HAP-1 (cell line): ENCODE measurements around the gene AMPD3.

ENCODE experiments used
- DNase-seq, 2 experiments: peaks; one replicate each; pipeline ENCODE4 v3.0.0-alpha.2; 2016 to 2020; ENCODE audit warnings: low spot score in 2 of 2
- H3K27me3 ChIP-seq: fragments of 250-450 bp; sonication (Bioruptor Pico); 2 replicates; pipeline ENCODE4 v1.5.1; 2020; ENCODE audit warnings: low read depth, mild to moderate bottlenecking, moderate library complexity
- H3K36me3 ChIP-seq: fragments of 250-450 bp; sonication (Bioruptor Pico); replicated peaks from 2 replicates; pipeline ENCODE4 v1.5.1; 2020; ENCODE audit warnings: mild to moderate bottlenecking
- H3K4me1 ChIP-seq: fragments of 250-450 bp; sonication (Bioruptor Pico); 2 replicates; pipeline ENCODE4 v1.5.1; 2020; ENCODE audit warnings: mild to moderate bottlenecking
- H3K4me3 ChIP-seq: fragments of 250-450 bp; sonication (Bioruptor Pico); 2 replicates; pipeline ENCODE4 v1.5.1; 2020; ENCODE audit warnings: mild to moderate bottlenecking, moderate library complexity
- H3K9me3 ChIP-seq: fragments of 250-450 bp; sonication (Bioruptor Pico); 2 replicates; pipeline ENCODE4 v1.5.1; 2020; ENCODE audit warnings: mild to moderate bottlenecking, moderate library complexity
- in situ Hi-C: fragments of 300-500 bp; cut with MboI; formaldehyde crosslinking; loops from 3 replicates; pipeline ENCODE4 v1.14.3; 2020; ENCODE audit warnings: low sequenced_read_pairs, inconsistent platforms, mixed read lengths

Gene AMPD3

DNA sequence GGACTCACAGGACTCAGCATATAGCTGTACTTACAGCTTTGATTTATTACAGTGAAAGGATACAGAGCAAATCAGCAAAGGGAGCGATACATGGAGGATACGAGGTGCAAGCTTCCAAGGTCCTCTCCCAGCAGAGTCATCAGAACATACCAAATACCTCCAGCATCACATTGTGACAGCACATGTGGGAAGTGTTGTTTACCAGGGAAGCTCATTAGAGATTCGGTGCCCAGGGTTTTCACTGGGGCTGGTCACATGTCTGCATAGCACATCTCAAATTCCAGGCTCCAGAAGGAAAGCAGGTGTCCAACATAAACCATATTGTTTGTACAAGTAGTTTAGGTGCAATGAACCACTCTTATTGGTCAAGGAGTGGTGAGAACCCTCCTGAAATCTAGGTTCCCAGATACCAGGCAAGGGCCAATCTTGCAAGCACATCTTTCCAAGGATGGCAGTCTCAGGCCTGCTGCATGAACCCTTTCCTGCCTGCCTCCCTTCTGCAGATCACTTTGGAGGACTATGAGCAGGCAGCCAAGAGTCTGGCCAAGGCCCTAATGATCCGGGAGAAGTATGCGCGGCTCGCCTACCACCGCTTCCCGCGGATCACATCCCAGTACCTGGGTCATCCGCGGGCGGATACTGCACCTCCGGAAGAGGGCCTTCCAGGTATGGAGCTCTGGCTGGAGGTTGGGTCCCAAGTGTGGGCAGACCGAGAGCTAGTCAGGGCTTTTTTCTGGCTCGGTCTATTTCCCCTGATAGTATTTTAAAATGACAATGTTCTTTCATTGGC, 26.7 kb downstream of the AMPD3 start:
- Histone ChIP-seq H3K36me3 (no peaks in the 10 kb centered on the region), H3K4me3 (no peak overlapping the region), H3K9me3 (no peaks in the 10 kb centered on the region), H3K27me3 (no peaks in the 10 kb centered on the region), H3K4me1 (no peaks in the 10 kb centered on the region)
- no peak for DNase-seq
- in situ Hi-C loops: no loop called here

- no peak for DNase-seq
- Histone ChIP-seq H3K4me3 (no peak overlapping the region), H3K36me3 (no peaks in the 10 kb centered on the region), H3K27me3 (no peaks in the 10 kb centered on the region), H3K4me1 (no peaks in the 10 kb centered on the region), H3K9me3 (no peaks in the 10 kb centered on the region)
- in situ Hi-C loops: no loop called here
Observed at GRCh38 chr11:10483174-10483573, 28.1 kb downstream of the AMPD3 start.

GRCh38 chr11:10483584-10483983, 28.5 kb downstream of the AMPD3 start:
- H3K27me3 ChIP-seq: no peaks in the 10 kb centered on the region
- no peaks in the 10 kb centered on the region for H3K9me3 ChIP-seq
- H3K4me1 ChIP-seq: no peaks in the 10 kb centered on the region
- in situ Hi-C loops: no loop called here
- H3K36me3 ChIP-seq: no peaks in the 10 kb centered on the region
- DNase-seq: no peak
- H3K4me3 ChIP-seq: no peak overlapping the region

- H3K4me3 ChIP-seq: no peak overlapping the region
- in situ Hi-C loops: no loop called here
- H3K9me3 ChIP-seq: no peaks in the 10 kb centered on the region
- H3K27me3 ChIP-seq: no peaks in the 10 kb centered on the region
- H3K4me1 ChIP-seq: no peaks in the 10 kb centered on the region
- no peaks in the 10 kb centered on the region for H3K36me3 ChIP-seq
- DNase-seq: no peak
Observed at GRCh38 chr11:10484461-10485180, 29.6 kb downstream of the AMPD3 start.

- H3K9me3 ChIP-seq: no peaks in the 10 kb centered on the region
- no peaks in the 10 kb centered on the region for H3K27me3 ChIP-seq
- no peaks in the 10 kb centered on the region for H3K36me3 ChIP-seq
- peak in 1 of 2 experiments; percentile 0 for DNase-seq
- in situ Hi-C loops: no loop called here
- H3K4me1 ChIP-seq: no peaks in the 10 kb centered on the region
- H3K4me3 ChIP-seq: no peak overlapping the region
Observed at GRCh38 chr11:10485646-10486045, 30.6 kb downstream of the AMPD3 start.

GRCh38 chr11:10486161-10486840, 31.2 kb downstream of the AMPD3 start:
- DNase-seq: peak in 1 of 2 experiments; percentile 1
- no peaks in the 10 kb centered on the region for H3K36me3 ChIP-seq
- H3K4me3 ChIP-seq: no peak overlapping the region
- H3K4me1 ChIP-seq: no peaks in the 10 kb centered on the region
- in situ Hi-C loops: no loop called here
- no peaks in the 10 kb centered on the region for H3K9me3 ChIP-seq
- no peaks in the 10 kb centered on the region for H3K27me3 ChIP-seq

DNA sequence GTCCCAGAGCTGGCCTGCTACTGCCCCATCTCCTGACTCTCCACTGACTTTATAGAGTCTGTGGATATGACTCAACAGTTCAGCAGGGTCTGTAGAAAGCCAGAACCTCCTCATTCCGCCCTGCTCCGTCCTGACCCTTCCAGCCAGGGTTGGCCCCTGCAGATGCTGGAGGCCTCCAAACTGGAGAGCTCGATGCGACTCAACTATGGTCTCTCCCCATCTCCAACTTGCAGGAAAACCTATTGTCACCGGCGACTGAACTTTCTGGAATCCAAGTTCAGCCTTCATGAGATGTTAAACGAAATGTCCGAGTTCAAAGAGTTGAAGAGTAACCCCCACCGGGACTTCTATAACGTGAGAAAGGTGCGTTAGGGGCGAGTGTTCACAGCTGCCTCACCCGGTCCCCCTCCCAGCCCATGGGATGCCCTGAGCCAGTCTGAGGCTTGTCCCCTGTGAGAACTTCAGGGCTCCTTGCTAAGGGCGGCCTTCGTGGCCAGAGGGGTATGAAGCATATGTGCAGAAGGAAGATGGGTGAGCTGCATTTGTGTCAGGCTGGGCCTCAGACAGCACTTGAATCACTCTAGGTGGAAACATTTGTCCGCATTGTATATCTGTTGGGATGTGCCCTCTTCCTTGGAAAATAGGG, 32.1 kb downstream of the AMPD3 start:
- Histone ChIP-seq H3K4me3 (no peak overlapping the region), H3K36me3 (no peaks in the 10 kb centered on the region), H3K4me1 (no peaks in the 10 kb centered on the region), H3K27me3 (no peaks in the 10 kb centered on the region), H3K9me3 (no peaks in the 10 kb centered on the region)
- in situ Hi-C loops: no loop called here
- peak in 1 of 2 experiments; percentile 3 for DNase-seq

GRCh38 chr11:10488121-10488933, 33.3 kb downstream of the AMPD3 start:
- H3K36me3 ChIP-seq: no peaks in the 10 kb centered on the region
- in situ Hi-C loops: no loop called here
- H3K27me3 ChIP-seq: no peaks in the 10 kb centered on the region
- H3K9me3 ChIP-seq: no peaks in the 10 kb centered on the region
- DNase-seq: peak in 1 of 2 experiments; percentile 3
- no peak overlapping the region for H3K4me3 ChIP-seq
- H3K4me1 ChIP-seq: no peaks in the 10 kb centered on the region

- Histone ChIP-seq H3K36me3 (no peaks in the 10 kb centered on the region), H3K4me1 (no peaks in the 10 kb centered on the region), H3K9me3 (no peaks in the 10 kb centered on the region), H3K4me3 (no peak overlapping the region), H3K27me3 (no peaks in the 10 kb centered on the region)
- no peak for DNase-seq
- in situ Hi-C loops: no loop called here
Observed at GRCh38 chr11:10488934-10489691, 34.0 kb downstream of the AMPD3 start.

DNA sequence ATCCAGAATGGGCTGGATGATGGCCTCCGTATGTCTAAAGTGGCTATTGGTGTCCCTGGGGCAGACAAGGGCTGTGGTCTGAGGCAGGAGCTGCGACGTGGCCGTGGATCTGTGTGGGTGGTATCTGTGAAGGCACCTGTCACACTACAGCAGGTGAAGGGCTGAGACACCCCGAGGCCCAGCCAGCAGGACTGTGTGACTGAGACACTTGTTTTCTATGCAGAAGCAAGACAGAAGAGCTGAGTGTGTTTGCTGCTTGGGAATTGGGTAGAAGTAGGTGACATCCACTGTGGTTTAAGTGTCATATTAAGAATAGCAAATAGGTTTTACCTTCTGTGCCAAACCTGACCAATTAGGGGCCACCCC, 35.0 kb downstream of the AMPD3 start:
- no peak for DNase-seq
- H3K27me3 ChIP-seq: no peaks in the 10 kb centered on the region
- no peak overlapping the region for H3K4me3 ChIP-seq
- in situ Hi-C loops: no loop called here
- no peaks in the 10 kb centered on the region for H3K36me3 ChIP-seq
- H3K4me1 ChIP-seq: no peaks in the 10 kb centered on the region
- no peaks in the 10 kb centered on the region for H3K9me3 ChIP-seq

DNA sequence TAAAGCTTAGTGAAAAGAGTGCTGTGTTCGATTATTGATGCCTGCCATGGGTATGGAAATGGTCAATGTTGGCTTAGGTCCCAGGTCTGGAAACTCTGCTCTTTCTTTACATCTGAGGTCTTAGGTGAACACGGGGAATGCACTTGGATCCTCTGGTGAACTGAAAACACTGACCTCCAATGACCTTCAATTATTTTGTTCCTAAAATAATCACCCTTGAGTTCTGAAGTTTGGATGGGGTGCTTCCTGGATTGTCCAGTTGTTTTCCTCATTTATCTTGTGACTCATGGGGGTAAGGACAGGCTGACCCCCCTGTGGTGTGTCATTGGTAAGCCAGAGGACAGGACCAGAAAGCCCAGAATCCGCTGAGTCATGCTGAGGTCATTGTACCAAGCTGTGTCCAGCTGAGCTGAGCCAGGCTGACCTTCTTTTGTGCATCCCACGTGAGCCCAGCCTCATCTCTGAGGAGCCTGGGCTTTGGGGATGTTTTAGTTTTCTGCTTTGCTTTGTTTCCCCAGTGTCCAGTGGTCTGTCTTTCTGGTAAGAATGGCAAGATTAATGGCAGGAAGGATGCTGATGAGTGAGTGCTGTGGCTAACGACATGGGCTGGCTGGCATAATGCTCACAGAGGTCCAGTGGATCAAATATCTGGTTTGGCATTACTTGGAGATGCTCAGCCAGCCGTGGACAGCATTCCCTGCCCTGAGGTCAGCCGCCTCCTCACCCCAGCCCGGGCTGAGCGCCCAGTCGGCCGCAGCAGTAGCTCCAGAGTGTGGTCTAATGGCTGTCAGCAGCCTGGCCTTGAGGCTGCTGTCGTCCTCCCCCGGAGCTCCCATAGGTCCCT, 35.6 kb downstream of the AMPD3 start:
- Histone ChIP-seq H3K9me3 (no peaks in the 10 kb centered on the region), H3K36me3 (no peaks in the 10 kb centered on the region), H3K4me1 (no peaks in the 10 kb centered on the region), H3K27me3 (no peaks in the 10 kb centered on the region), H3K4me3 (no peak overlapping the region)
- DNase-seq: no peak
- in situ Hi-C loops: no loop called here

DNA sequence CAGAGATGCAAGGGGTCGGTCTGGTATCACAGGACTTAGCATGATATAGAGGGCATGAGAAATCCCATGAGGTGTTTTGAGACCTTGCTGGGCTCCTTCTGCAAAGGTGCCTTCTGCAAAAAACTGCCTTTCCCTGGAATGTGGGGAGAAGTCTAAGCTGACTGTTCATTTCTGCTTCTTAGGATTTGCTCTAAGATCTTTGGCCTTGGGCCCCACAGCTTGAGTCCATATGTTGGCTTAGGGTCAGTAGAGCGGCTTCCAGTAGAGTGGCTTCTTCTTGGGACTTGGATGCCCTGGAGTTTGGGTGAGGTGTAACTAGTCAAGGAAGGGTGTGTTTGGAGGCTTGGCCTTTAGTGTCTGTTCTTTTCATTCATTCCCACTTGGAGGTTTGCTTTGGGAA, 37.0 kb downstream of the AMPD3 start:
- Histone ChIP-seq H3K27me3 (no peaks in the 10 kb centered on the region), H3K36me3 (no peaks in the 10 kb centered on the region), H3K4me3 (no peak overlapping the region), H3K9me3 (no peaks in the 10 kb centered on the region), H3K4me1 (no peaks in the 10 kb centered on the region)
- no peak for DNase-seq
- in situ Hi-C loops: no loop called here
